ENCODE measurements around the gene LRFN5. TPM values are rescaled to one million over a fixed set of nuclear protein-coding genes. Genes with fewer than 3 reads are reported as not detected.
"Not testable (repeated sequence)": the region's sequence is repeated elsewhere in the genome, so short reads cannot be mapped to it uniquely, and the experiment has no call there.

LRFN5 gene
- total and polyA plus RNA-seq, 2 donors, result 0.14 to 0.90 TPM

DNA sequence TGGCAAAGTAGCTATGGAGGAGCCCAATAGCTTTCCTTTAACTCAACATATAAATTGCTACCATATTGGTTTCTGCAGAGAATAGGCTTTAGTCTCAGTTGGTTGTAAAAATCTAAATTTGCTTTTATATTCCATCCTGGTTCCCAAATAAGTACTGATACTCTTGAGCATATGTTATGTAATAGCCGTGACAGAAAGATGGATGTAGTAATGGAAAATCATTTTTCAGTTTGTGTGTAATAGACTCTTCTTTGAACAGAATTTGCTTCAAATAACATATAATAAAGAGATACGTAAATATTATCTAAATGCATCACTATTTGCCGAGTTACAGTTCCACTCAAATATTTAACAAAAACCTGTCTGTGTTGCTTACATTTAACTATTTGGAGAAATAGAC, 271.6 kb downstream of the LRFN5 start:
- 98% methylated on average over 3 of the region's 3 CpGs for WGBS
- H3K4me3 ChIP-seq (ENCODE audit: low read length in 2 of 2), result no peak overlapping the region

DNA sequence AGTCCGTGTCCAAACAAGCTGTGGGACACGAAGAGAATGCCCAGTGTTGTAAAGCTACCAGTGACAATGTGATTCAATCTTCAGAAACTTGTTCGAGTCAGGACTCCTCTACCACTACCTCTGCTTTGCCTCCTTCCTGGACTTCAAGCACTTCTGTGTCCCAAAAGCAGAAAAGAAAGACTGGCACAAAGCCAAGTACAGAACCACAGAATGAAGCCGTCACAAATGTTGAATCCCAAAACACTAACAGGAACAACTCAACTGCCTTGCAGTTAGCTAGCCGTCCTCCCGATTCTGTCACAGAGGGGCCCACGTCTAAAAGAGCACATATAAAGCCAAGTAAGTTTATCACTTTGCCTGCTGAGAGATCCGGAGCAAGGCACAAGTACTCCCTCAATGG, 284.9 kb downstream of the LRFN5 start:
- WGBS, result 86% methylated on average over 8 of the region's 8 CpGs

More for the DNA sequence above, 271.6 kb downstream of the LRFN5 start:
- Histone ChIP-seq H3K27me3 (ENCODE audit: control insufficient read depth in 2 of 2, insufficient read depth in 1 of 2, low read length in 1 of 2) (no peaks in the 10 kb centered on the region), H3K27ac (ENCODE audit: low read depth in 1 of 2, low read length in 1 of 2) (no peak overlapping the region), H3K36me3 (ENCODE audit: control insufficient read depth in 2 of 2, insufficient read depth in 2 of 2, low read length in 1 of 2) (no peaks in the 10 kb centered on the region), H3K4me1 (ENCODE audit: control insufficient read depth in 2 of 2, insufficient read depth in 2 of 2, low read length in 2 of 2) (no peaks in the 10 kb centered on the region), H3K9me3 (ENCODE audit: control insufficient read depth in 2 of 2, insufficient read depth in 1 of 2, low read length in 1 of 2) (no peaks in the 10 kb centered on the region)
- DNase-seq (ENCODE audit: low read depth in 6 of 9, low spot score in 9 of 9), result no peak

DNA sequence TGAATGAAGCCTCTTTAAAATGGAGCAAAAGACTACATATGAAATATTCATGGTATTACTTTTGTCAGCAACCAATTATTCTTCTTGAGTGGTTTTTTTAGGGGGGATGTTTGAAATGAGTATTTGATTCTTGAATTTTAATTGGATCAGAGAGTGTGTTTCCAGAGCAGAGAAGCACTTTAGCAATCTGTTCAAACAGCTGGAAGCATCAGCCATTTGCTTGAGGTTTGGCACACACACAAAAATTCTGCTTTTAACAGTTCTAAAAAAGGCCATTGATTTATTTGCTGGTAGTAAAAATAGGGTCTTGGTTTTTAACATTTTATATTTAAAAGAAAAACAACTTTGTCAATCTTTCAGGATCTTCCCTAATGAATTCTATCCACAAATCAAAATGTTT, 292.7 kb downstream of the LRFN5 start:
- DNase-seq (ENCODE audit: low read depth in 6 of 9, low spot score in 9 of 9), result no peak
- H3K9me3 ChIP-seq (ENCODE audit: control insufficient read depth in 2 of 2, insufficient read depth in 1 of 2, low read length in 1 of 2), result no peaks in the 10 kb centered on the region
- no peaks in the 10 kb centered on the region for H3K27me3 ChIP-seq (ENCODE audit: control insufficient read depth in 2 of 2, insufficient read depth in 1 of 2, low read length in 1 of 2)
- no peak overlapping the region for H3K4me3 ChIP-seq (ENCODE audit: low read length in 2 of 2)
- H3K4me1 ChIP-seq (ENCODE audit: control insufficient read depth in 2 of 2, insufficient read depth in 2 of 2, low read length in 2 of 2), result no peaks in the 10 kb centered on the region
- no peaks in the 10 kb centered on the region for H3K36me3 ChIP-seq (ENCODE audit: control insufficient read depth in 2 of 2, insufficient read depth in 2 of 2, low read length in 1 of 2)
- no peak overlapping the region for H3K27ac ChIP-seq (ENCODE audit: low read depth in 1 of 2, low read length in 1 of 2)

More for the DNA sequence above, 284.9 kb downstream of the LRFN5 start:
- Histone ChIP-seq H3K27ac (ENCODE audit: low read depth in 1 of 2, low read length in 1 of 2) (no peak overlapping the region), H3K4me1 (ENCODE audit: control insufficient read depth in 2 of 2, insufficient read depth in 2 of 2, low read length in 2 of 2) (no peaks in the 10 kb centered on the region), H3K36me3 (ENCODE audit: control insufficient read depth in 2 of 2, insufficient read depth in 2 of 2, low read length in 1 of 2) (no peaks in the 10 kb centered on the region), H3K27me3 (ENCODE audit: control insufficient read depth in 2 of 2, insufficient read depth in 1 of 2, low read length in 1 of 2) (no peaks in the 10 kb centered on the region), H3K9me3 (ENCODE audit: control insufficient read depth in 2 of 2, insufficient read depth in 1 of 2, low read length in 1 of 2) (no peaks in the 10 kb centered on the region), H3K4me3 (ENCODE audit: low read length in 2 of 2) (no peak overlapping the region)
- no peak for DNase-seq (ENCODE audit: low read depth in 6 of 9, low spot score in 9 of 9)

DNA sequence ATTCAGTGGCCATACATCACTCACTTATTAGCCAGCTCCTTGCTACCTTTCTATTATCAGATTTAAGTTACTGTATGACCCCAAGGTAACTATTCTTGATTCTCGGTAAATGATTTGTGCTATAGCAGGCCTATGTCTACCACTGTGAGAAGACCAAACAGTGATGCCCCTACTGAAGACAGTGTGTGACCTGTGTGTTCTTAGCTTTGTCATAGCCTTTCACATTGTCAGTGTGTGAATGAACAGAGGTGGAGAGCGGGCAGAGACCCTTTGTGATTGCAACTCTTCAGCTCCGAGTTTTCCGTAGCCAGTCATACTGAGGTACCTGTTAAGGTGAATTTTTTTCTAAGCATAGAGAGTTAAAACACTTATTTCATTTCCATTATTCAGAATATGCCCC, 294.0 kb downstream of the LRFN5 start:
- Histone ChIP-seq H3K4me1 (ENCODE audit: control insufficient read depth in 2 of 2, insufficient read depth in 2 of 2, low read length in 2 of 2) (no peaks in the 10 kb centered on the region), H3K9me3 (ENCODE audit: control insufficient read depth in 2 of 2, insufficient read depth in 1 of 2, low read length in 1 of 2) (no peaks in the 10 kb centered on the region), H3K27me3 (ENCODE audit: control insufficient read depth in 2 of 2, insufficient read depth in 1 of 2, low read length in 1 of 2) (no peaks in the 10 kb centered on the region), H3K36me3 (ENCODE audit: control insufficient read depth in 2 of 2, insufficient read depth in 2 of 2, low read length in 1 of 2) (no peaks in the 10 kb centered on the region), H3K27ac (ENCODE audit: low read depth in 1 of 2, low read length in 1 of 2) (no peak overlapping the region), H3K4me3 (ENCODE audit: low read length in 2 of 2) (no peak overlapping the region)
- 83% methylated on average over 4 of the region's 4 CpGs for whole genome bisulfite sequencing
- DNase-seq (ENCODE audit: low read depth in 6 of 9, low spot score in 9 of 9), result no peak

DNA sequence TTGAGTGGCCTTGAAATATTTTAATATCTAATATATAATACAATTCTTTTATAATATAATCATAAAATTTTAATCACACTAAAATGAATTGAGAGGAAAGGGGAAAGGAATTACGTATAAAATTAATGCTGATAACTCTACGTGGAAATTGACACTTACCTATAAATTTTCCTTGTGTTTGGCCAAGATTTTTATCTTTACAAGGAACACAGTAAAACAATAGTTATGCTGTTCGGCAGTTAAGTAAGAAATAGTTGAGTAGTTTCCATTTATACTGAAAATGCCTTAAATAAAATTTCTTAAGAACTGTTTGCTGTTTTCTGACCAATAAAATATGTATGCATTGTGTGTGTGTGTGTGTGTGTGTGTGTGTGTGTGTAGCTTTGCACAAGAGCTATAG, 294.4 kb downstream of the LRFN5 start:
- Histone ChIP-seq H3K4me1 (ENCODE audit: control insufficient read depth in 2 of 2, insufficient read depth in 2 of 2, low read length in 2 of 2) (no peaks in the 10 kb centered on the region), H3K27me3 (ENCODE audit: control insufficient read depth in 2 of 2, insufficient read depth in 1 of 2, low read length in 1 of 2) (no peaks in the 10 kb centered on the region), H3K4me3 (ENCODE audit: low read length in 2 of 2) (no peak overlapping the region), H3K27ac (ENCODE audit: low read depth in 1 of 2, low read length in 1 of 2) (no peak overlapping the region), H3K9me3 (ENCODE audit: control insufficient read depth in 2 of 2, insufficient read depth in 1 of 2, low read length in 1 of 2) (no peaks in the 10 kb centered on the region), H3K36me3 (ENCODE audit: control insufficient read depth in 2 of 2, insufficient read depth in 2 of 2, low read length in 1 of 2) (no peaks in the 10 kb centered on the region)
- no peak for DNase-seq (ENCODE audit: low read depth in 6 of 9, low spot score in 9 of 9)
- WGBS, result 46% methylated on average over 3 of the region's 3 CpGs

DNA sequence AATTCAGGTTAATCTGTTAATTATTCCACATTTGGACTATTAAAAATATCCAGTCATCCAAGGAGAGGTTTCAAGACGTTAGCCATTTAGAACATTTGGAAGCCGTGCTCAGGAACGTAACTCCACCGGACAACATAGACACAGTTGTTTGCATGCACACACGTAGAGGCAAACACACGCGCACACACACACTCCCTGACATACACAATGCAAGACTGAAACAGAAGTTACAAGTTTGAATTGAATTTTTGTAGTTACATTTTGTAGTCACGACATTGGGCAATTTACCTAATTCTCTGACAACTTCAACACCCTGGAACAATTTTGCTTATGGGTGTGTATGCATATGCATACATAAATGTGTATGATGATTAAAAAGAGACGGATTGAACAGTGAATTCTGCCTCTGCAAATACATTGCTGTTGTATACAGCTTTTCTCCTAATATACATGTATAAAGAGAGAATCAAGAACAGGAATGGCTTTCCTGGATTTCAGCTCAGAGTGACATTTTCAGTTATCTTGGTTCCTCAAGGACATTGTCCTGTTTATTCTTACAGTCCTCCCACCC, 298.8 kb downstream of the LRFN5 start:
- no peak for DNase-seq (ENCODE audit: low read depth in 6 of 9, low spot score in 9 of 9)
- Histone ChIP-seq H3K4me1 (ENCODE audit: control insufficient read depth in 2 of 2, insufficient read depth in 2 of 2, low read length in 2 of 2) (no peaks in the 10 kb centered on the region), H3K27ac (ENCODE audit: low read depth in 1 of 2, low read length in 1 of 2) (no peak overlapping the region), H3K4me3 (ENCODE audit: low read length in 2 of 2) (no peak overlapping the region), H3K27me3 (ENCODE audit: control insufficient read depth in 2 of 2, insufficient read depth in 1 of 2, low read length in 1 of 2) (no peaks in the 10 kb centered on the region), H3K9me3 (ENCODE audit: control insufficient read depth in 2 of 2, insufficient read depth in 1 of 2, low read length in 1 of 2) (no peaks in the 10 kb centered on the region), H3K36me3 (ENCODE audit: control insufficient read depth in 2 of 2, insufficient read depth in 2 of 2, low read length in 1 of 2) (no peaks in the 10 kb centered on the region)
- 98% methylated on average over 9 of the region's 9 CpGs for WGBS

DNA sequence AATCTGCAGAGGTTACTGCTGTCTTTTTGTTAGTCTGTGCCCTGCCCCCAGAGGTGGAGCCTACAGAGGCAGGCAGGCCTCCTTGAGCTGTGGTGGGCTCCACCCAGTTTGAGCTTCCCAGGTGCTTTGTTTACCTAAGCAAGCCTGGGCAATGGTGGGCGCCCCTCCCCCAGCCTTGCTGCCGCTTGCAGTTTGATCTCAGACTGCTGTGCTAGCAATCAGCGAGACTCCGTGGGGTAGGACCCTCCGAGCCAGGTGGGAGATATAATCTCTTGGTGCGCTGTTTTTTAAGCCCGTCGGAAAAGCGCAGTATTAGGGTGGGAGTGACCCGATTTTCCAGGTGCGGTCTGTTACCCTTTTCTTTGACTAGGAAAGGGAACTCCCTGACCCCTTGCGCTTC, 304.5 kb downstream of the LRFN5 start:
- H3K36me3 ChIP-seq (ENCODE audit: control insufficient read depth in 2 of 2, insufficient read depth in 2 of 2, low read length in 1 of 2); DNase-seq (ENCODE audit: low read depth in 6 of 9, low spot score in 9 of 9); H3K27me3 ChIP-seq (ENCODE audit: control insufficient read depth in 2 of 2, insufficient read depth in 1 of 2, low read length in 1 of 2); H3K4me3 ChIP-seq (ENCODE audit: low read length in 2 of 2); H3K9me3 ChIP-seq (ENCODE audit: control insufficient read depth in 2 of 2, insufficient read depth in 1 of 2, low read length in 1 of 2); H3K4me1 ChIP-seq (ENCODE audit: control insufficient read depth in 2 of 2, insufficient read depth in 2 of 2, low read length in 2 of 2); H3K27ac ChIP-seq (ENCODE audit: low read depth in 1 of 2, low read length in 1 of 2): not testable (repeated sequence)
- 92% methylated on average over 12 of the region's 12 CpGs for whole genome bisulfite sequencing

DNA sequence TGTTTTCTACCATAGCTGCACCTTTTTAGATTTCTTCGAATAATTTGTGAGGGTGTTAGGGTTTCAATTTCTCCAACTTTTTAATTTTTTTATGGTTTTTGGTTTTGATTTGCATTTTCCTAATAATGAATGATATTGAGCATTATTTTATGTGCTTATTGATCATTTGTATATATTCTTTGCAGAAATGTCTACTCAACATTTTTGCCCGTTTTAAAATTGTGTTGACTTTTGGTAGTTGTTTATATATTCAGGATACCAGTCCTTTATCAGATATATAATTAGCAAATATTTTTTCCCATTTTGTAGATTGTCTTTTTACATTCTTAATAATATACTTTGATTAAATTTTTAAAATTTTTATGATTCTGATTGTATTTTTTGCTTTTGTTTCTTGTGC, 306.7 kb downstream of the LRFN5 start:
- no peaks in the 10 kb centered on the region for H3K4me1 ChIP-seq (ENCODE audit: control insufficient read depth in 2 of 2, insufficient read depth in 2 of 2, low read length in 2 of 2)
- no peak for DNase-seq (ENCODE audit: low read depth in 6 of 9, low spot score in 9 of 9)
- H3K27me3 ChIP-seq (ENCODE audit: control insufficient read depth in 2 of 2, insufficient read depth in 1 of 2, low read length in 1 of 2), result no peaks in the 10 kb centered on the region
- no peak overlapping the region for H3K27ac ChIP-seq (ENCODE audit: low read depth in 1 of 2, low read length in 1 of 2)
- H3K9me3 ChIP-seq (ENCODE audit: control insufficient read depth in 2 of 2, insufficient read depth in 1 of 2, low read length in 1 of 2), result no peaks in the 10 kb centered on the region
- 97% methylated on average over 2 of the region's 2 CpGs for WGBS
- H3K4me3 ChIP-seq (ENCODE audit: low read length in 2 of 2), result no peak overlapping the region
- H3K36me3 ChIP-seq (ENCODE audit: control insufficient read depth in 2 of 2, insufficient read depth in 2 of 2, low read length in 1 of 2), result no peaks in the 10 kb centered on the region

DNA sequence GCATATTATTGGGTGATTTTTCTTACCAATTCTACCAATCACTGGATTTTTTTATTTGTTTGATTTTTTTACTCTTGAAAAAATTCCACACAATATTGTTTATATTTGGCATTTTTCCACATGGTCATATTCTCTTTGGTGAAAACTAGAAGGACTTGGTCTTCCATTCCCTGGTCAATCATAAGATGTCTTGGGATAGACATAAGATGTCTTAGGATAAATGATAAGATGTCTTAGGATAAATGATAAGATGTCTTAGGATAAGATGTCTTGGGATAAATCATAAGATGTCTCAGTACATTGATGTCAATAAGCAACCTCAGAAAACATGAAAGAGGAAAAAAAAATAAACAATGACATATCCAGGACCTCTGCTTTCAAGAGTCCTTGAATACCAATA, 309.1 kb downstream of the LRFN5 start:
- Histone ChIP-seq H3K27ac (ENCODE audit: low read depth in 1 of 2, low read length in 1 of 2) (no peak overlapping the region), H3K4me3 (ENCODE audit: low read length in 2 of 2) (no peak overlapping the region), H3K36me3 (ENCODE audit: control insufficient read depth in 2 of 2, insufficient read depth in 2 of 2, low read length in 1 of 2) (no peaks in the 10 kb centered on the region), H3K27me3 (ENCODE audit: control insufficient read depth in 2 of 2, insufficient read depth in 1 of 2, low read length in 1 of 2) (no peaks in the 10 kb centered on the region), H3K4me1 (ENCODE audit: control insufficient read depth in 2 of 2, insufficient read depth in 2 of 2, low read length in 2 of 2) (no peaks in the 10 kb centered on the region), H3K9me3 (ENCODE audit: control insufficient read depth in 2 of 2, insufficient read depth in 1 of 2, low read length in 1 of 2) (no peaks in the 10 kb centered on the region)
- DNase-seq (ENCODE audit: low read depth in 6 of 9, low spot score in 9 of 9), result no peak

DNA sequence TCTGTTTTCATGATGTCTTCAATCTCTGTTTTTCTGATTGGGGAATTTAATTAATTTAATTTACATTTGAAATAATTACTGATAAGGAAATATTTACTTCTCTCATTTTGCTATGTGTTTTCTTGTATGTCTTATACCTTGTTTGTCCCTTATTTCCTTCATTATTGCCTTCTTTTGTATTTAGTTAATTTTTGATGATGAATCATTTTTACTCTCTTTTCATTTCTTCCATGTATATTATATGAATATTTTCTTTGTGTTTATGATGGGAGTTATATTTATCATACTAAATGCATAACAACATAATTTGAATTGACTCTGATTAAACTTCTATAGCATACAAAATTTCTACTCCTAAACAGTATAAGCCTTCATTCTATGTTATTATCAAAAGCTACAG, 309.6 kb downstream of the LRFN5 start:
- Histone ChIP-seq H3K27me3 (ENCODE audit: control insufficient read depth in 2 of 2, insufficient read depth in 1 of 2, low read length in 1 of 2) (no peaks in the 10 kb centered on the region), H3K36me3 (ENCODE audit: control insufficient read depth in 2 of 2, insufficient read depth in 2 of 2, low read length in 1 of 2) (no peaks in the 10 kb centered on the region), H3K4me3 (ENCODE audit: low read length in 2 of 2) (no peak overlapping the region), H3K9me3 (ENCODE audit: control insufficient read depth in 2 of 2, insufficient read depth in 1 of 2, low read length in 1 of 2) (no peaks in the 10 kb centered on the region), H3K27ac (ENCODE audit: low read depth in 1 of 2, low read length in 1 of 2) (no peak overlapping the region), H3K4me1 (ENCODE audit: control insufficient read depth in 2 of 2, insufficient read depth in 2 of 2, low read length in 2 of 2) (no peaks in the 10 kb centered on the region)
- no peak for DNase-seq (ENCODE audit: low read depth in 6 of 9, low spot score in 9 of 9)
